ENCODE results near the gene DMKN.

DMKN gene

DNA sequence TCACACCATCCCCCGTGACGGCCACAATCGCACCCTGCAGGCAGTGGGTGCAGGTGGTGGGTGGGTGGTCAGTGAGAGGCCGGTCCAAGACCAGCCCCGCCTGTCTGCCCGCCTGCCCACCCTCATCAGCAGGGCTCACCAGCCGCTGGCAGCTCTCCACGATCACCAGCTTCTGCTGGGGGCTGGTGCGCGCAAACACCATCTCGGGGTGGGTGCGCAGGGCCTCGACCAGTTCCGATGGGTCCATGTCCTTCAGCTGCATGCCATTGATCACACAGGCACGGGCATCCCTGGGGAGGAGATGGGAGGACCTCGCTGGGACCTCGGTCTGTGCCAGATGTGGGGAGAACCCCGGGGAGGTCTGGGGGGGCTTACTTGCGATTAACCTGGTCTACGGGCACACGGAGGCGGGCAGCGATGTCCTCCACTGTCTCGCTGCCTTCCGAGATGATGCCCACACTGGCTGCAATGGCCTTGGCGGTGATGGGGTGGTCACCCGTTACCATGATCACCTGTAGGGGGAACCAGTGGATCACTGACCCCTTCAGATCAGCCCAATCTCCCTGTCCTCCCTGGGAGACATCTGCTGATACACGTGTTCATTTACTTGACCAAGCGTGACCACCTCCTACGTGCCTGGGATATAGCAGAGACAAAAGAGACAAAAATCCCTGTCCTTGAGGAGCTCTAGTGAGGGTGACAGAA, 42.0 kb upstream of the DMKN start:
- in situ Hi-C loops (cut with MboI; ENCODE audit: low sequenced_read_pairs, unreplicated experiment): no loop called here
- DNase-seq (ENCODE audit: low spot score): peak; percentile 66
- TF ChIP-seq, protein P1, sequence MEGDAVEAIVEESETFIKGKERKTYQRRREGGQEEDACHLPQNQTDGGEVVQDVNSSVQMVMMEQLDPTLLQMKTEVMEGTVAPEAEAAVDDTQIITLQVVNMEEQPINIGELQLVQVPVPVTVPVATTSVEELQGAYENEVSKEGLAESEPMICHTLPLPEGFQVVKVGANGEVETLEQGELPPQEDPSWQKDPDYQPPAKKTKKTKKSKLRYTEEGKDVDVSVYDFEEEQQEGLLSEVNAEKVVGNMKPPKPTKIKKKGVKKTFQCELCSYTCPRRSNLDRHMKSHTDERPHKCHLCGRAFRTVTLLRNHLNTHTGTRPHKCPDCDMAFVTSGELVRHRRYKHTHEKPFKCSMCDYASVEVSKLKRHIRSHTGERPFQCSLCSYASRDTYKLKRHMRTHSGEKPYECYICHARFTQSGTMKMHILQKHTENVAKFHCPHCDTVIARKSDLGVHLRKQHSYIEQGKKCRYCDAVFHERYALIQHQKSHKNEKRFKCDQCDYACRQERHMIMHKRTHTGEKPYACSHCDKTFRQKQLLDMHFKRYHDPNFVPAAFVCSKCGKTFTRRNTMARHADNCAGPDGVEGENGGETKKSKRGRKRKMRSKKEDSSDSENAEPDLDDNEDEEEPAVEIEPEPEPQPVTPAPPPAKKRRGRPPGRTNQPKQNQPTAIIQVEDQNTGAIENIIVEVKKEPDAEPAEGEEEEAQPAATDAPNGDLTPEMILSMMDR (IDR thresholded peaks at IDR 0.05; ENCODE audit: borderline replicate concordance, control extremely low read depth, extremely low read depth, insufficient read depth, missing control alignments): no peak

DNA sequence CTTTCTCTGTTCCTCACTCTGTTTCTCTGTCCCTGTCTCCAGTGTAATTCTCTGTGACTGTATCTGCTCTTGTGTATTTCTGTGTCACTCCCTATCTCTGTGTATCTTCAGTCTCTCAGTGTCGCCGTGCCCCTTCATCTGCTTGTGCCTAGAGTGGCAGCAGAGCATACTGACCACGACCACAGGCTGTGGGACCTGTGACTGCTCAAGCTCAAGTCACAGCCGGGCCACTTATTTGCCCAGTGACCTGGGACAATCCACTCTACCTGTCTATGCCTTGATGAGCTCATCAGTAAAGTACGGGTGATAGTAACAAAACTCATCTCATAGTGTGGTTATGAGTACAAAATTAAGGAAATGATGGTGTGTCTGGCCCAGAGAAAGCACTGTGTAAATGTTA, 40.6 kb upstream of the DMKN start:
- TF ChIP-seq, protein P1 (IDR thresholded peaks at IDR 0.05; ENCODE audit: borderline replicate concordance, control extremely low read depth, extremely low read depth, insufficient read depth, missing control alignments): no peak
- in situ Hi-C loops (cut with MboI; ENCODE audit: low sequenced_read_pairs, unreplicated experiment): no loop called here
- no peak for DNase-seq (ENCODE audit: low spot score)

DNA sequence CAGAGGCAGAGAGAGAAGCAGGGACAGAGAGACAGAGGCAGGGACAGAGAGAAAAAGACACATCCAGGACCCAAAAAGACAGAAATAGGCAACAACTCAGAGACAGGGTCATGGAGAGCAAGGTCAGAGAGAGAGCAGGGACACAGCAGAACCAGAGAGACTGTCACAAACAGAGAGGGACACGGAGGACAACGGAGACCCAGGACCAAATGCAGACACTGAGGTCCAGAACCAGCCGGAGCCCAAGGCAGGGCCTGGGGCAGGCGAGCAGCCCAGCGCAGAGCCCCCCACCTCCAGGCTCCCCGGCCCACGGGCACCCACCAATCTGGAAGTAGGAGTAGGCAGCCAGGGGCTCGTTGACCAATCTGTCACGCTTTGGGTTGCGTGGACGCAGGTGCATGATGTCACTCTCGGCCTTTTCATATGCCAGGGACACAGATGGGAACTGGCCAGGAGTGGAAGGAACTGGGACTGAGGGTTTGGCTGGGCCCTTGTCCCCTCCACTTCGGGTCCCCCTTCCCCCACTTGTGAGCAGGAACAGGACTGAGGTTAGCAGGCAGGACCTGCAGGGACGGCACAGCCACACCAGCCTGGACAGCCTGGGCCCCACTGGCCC, 40.0 kb upstream of the DMKN start:
- DNase-seq (ENCODE audit: low spot score): no peak
- TF ChIP-seq, protein P1 (IDR thresholded peaks at IDR 0.05; ENCODE audit: borderline replicate concordance, control extremely low read depth, extremely low read depth, insufficient read depth, missing control alignments): no peak
- in situ Hi-C loops (cut with MboI; ENCODE audit: low sequenced_read_pairs, unreplicated experiment): no loop called here

DNA sequence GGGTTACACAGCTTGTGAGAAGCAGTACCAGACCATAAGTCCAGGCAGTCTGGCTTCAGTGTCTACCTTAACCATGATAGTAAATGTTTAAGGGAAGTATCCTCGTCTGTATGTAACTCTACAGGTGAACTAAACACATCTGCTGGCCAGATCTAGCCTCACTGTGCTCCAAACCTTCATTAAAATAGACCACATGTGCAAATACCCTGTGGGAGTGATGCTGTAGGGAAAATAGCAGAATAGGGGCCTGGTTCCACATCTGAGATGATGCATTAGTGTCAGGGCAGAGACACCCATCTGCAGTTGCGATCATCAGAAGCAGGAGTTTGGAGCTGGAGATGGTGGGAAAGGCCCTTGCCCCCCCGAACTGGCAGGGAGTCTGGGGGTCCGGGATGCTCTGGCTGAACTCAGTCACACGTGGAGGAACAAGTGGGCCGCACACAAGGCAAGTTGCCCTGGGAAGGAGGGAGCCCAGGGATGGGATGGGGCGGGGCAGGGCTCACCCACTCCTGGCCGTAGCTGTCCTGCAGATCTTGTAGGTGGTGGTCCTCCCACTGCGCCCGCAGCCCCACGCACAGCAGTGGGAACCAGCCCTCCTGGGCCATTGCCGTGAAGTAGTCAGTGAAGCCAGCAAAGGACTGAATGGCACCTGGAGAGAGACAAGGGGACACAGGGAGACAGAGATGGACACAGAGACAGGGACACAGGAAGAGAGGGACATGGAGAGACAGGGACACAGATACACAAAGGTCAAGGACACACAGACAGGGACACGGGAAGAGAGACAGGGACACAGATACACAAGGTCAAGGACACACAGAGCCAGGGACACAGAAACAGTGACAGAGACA, 39.3 kb upstream of the DMKN start:
- no peak for DNase-seq (ENCODE audit: low spot score)
- TF ChIP-seq, protein P1 (IDR thresholded peaks at IDR 0.05; ENCODE audit: borderline replicate concordance, control extremely low read depth, extremely low read depth, insufficient read depth, missing control alignments): no peak
- in situ Hi-C loops (cut with MboI; ENCODE audit: low sequenced_read_pairs, unreplicated experiment): no loop called here

DNA sequence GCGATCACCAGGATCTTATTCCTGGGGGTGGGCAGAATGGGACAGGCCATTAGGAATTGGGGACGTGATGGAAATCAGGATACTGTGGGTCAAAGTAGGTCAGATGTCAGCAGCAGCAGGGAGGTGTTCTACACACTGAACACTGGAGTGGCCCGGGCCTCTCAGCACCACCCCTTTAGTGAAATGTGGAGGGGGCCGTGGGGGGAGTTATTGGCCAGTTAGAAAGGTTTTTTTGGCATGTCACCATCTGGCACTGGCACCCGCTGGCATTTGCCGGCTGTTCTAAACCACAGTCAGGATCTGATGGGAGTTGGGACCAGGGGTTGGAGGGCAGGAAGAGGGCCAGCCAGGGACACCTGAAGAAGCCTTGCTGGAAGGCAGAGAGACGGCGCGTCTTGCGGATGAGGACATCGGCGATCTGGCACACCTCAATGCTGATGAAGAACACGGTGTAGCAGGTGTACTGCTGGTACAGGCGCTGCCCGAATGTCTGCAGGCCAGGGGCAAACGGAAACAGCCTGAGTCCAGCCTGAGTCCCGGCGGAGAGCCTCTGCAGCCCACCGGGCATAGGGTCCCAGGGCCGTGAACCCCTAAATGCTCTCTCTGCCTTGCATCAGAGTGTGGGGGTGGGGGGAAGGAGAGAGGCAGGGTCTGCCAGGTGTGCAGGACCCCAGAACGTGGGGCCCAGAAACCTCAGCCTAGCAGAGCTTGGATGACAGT, 37.8 kb upstream of the DMKN start:
- no peak for DNase-seq (ENCODE audit: low spot score)
- in situ Hi-C loops (cut with MboI; ENCODE audit: low sequenced_read_pairs, unreplicated experiment): no loop called here
- TF ChIP-seq, protein P1 (IDR thresholded peaks at IDR 0.05; ENCODE audit: borderline replicate concordance, control extremely low read depth, extremely low read depth, insufficient read depth, missing control alignments): no peak

Measured in GM13976 (cell line).